Cardiac muscle cell (in vitro differentiated cells and primary cell): ENCODE data around the gene CD52. TPM values are rescaled to one million over a fixed set of nuclear protein-coding genes. Genes with fewer than 3 reads are reported as not detected.

Experiments
- DNase-seq, 2 donors: peaks; one replicate each; pipeline versions ENCODE4 v3.0.0 to v3.0.0-alpha.2; 2010 to 2017; ENCODE audit warnings: low read depth in 1 of 2, low spot score in 1 of 2
- H3K27ac ChIP-seq: fragments of 200-600 bp; sonication (generic); 2 replicates; pipeline ENCODE4 v1.5.1; 2016
- H3K27me3 ChIP-seq: fragments of 200-600 bp; sonication (generic); 2 replicates; pipeline ENCODE4 v1.6.0; 2016; ENCODE audit warnings: control low read depth
- H3K36me3 ChIP-seq: fragments of 200-600 bp; sonication (generic); 2 replicates; pipeline ENCODE4 v1.5.1; 2016; ENCODE audit warnings: control low read depth
- H3K4me1 ChIP-seq: fragments of 200-600 bp; sonication (generic); 2 replicates; pipeline ENCODE4 v1.8.1; 2017; ENCODE audit warnings: low read depth, mild to moderate bottlenecking, mixed run types
- H3K4me3 ChIP-seq: fragments of 200-600 bp; sonication (generic); 2 replicates; pipeline ENCODE4 v1.5.1; 2016; ENCODE audit warnings: mild to moderate bottlenecking
- H3K9me3 ChIP-seq: fragments of 200-600 bp; sonication (generic); 2 replicates; pipeline ENCODE4 v1.5.1; 2017; ENCODE audit warnings: low read depth, mild to moderate bottlenecking, control low read depth
- CTCF ChIP-seq: IDR thresholded peaks from 2 replicates; pipeline ENCODE4 v1.5.1; 2012; ENCODE audit warnings: low read depth, mild to moderate bottlenecking, low read length
- polyA plus RNA-seq: library from polyadenylated mRNA; unstranded; fragments of >200 nt; fragmentation: Nextera tagmentation; extraction: Ambion mirVana; gene quantifications from 2 replicates; pipeline ENCODE4 v1.2.1, GENCODE V29; 2016
- total RNA-seq: library from RNA; depleted of rRNA; stranded (reverse); fragments of >200 nt; gene quantifications from 2 replicates; pipeline ENCODE4 v1.2.3, GENCODE V29; 2016

CD52 gene
- total and polyA plus RNA-seq, 2 experiments from 2014 or later: 3.3 TPM; not detected in 1

- Histone ChIP-seq H3K27me3 (no peaks in the 10 kb centered on the region), H3K27ac (peak overlapping the region; percentile 26), H3K4me1 (peaks cover 5% of the 10 kb centered on the region), H3K36me3 (peaks cover 38% of the 10 kb centered on the region), H3K9me3 (no peaks in the 10 kb centered on the region), H3K4me3 (no peak overlapping the region)
- peak; percentile 86 to 99 for DNase-seq
- peak; percentile 81 for TF ChIP-seq CTCF
These were observed 42.0 kb upstream of the CD52 start for GRCh38 chr1:26275580-26276431.

DNA sequence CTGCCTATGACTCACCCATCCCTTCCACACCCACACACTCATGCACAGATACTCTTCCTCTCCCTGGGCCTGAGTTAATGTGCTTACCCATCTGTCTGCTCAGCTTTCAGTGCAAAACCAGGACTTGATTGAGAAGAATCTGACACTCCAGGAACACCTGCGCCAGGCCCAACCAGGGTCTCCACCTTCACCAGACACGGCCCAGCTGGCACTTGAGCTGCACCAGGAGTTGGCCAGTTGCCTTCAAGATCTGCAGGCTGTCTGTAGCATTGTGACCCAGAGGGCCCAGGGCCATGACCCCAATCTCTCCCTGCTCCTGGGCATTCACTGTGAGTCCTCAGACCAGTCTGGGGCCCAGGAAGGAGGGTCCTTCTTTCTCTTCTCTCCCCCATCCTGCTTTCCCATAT, 41.3 kb upstream of the CD52 start:
- peak overlapping the region; percentile 26 for H3K27ac ChIP-seq
- DNase-seq: no peak
- peaks cover 33% of the 10 kb centered on the region for H3K36me3 ChIP-seq
- H3K4me1 ChIP-seq: peaks cover 7% of the 10 kb centered on the region
- no peaks in the 10 kb centered on the region for H3K9me3 ChIP-seq
- H3K27me3 ChIP-seq: no peaks in the 10 kb centered on the region
- no peak for TF ChIP-seq CTCF
- no peak overlapping the region for H3K4me3 ChIP-seq

DNA sequence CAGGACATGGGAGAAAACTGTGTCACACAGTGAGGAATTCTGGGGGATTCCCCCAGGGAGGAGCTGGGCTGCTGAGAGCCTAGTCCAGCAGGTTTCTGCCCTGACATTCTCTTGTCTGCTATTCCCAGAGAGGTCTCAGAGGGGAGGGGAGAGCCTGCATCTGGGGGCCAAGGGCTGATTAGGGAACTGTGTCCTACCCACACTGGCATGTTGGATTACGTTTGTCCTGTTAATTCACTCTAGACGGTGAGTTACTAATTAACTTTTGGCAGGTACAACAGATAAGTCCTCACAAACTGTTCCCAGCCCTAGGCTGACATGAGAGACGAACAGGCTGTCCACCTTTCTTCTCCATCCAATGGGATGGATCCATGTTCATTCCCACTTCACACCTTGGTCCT, 40.5 kb upstream of the CD52 start:
- Histone ChIP-seq H3K27ac (no peak overlapping the region), H3K9me3 (no peaks in the 10 kb centered on the region)

GRCh38 chr1:26277719-26278118, 40.0 kb upstream of the CD52 start:
- no peaks in the 10 kb centered on the region for H3K9me3 ChIP-seq
- no peak for TF ChIP-seq CTCF
- H3K4me1 ChIP-seq: peaks cover 13% of the 10 kb centered on the region
- no peaks in the 10 kb centered on the region for H3K27me3 ChIP-seq
- no peak overlapping the region for H3K4me3 ChIP-seq
- peaks cover 26% of the 10 kb centered on the region for H3K36me3 ChIP-seq
- DNase-seq: no peak
- no peak overlapping the region for H3K27ac ChIP-seq

More for the DNA sequence above, 40.5 kb upstream of the CD52 start:
- no peak for DNase-seq
- no peak for TF ChIP-seq CTCF
- peaks cover 13% of the 10 kb centered on the region for H3K4me1 ChIP-seq
- H3K4me3 ChIP-seq: no peak overlapping the region
- H3K36me3 ChIP-seq: peaks cover 26% of the 10 kb centered on the region
- H3K27me3 ChIP-seq: no peaks in the 10 kb centered on the region

DNA sequence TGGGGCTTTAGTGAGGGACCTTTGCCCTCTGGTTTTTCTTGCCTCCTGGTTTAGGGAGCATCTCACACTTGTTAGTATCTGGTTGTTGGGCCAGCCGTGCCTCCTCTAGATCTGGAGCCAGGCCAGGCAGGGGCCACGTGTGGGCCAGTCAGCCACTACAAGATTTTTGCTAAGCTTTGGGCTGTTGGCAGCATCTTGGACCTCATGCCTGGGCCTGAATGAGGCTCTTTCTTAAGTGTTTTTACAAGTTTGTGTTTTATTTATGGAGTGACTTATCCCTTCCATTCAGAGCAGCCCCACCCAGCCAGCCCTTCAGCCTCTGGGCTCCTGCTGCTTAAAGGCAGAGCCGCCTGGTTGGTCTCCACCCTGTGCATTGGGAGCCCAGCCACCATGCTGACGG, 39.5 kb upstream of the CD52 start:
- Histone ChIP-seq H3K27me3 (no peaks in the 10 kb centered on the region), H3K4me1 (peaks cover 13% of the 10 kb centered on the region), H3K27ac (no peak overlapping the region), H3K4me3 (no peak overlapping the region), H3K9me3 (no peaks in the 10 kb centered on the region), H3K36me3 (peaks cover 20% of the 10 kb centered on the region)
- TF ChIP-seq CTCF: no peak
- peak in 1 of 2 donors; percentile 52 for DNase-seq
